Esophagus squamous epithelium (tissue), 4 donors: ENCODE results near the gene ARHGEF3.

ENCODE experiments used
- CTCF ChIP-seq, 6 experiments: fragments of 450-650 bp in 4 of 6; fragments of 200-600 bp in 2 of 6; sonication (generic) in 2 of 6; IDR thresholded peaks; one replicate each; pipeline ENCODE4 v1.5.1; 2016 to 2019; ENCODE audit warnings: antibody characterized with exemption in 6 of 6, mild to moderate bottlenecking in 4 of 6, moderate library complexity in 4 of 6
- POLR2A ChIP-seq, 4 donors: fragments of 450-650 bp; IDR thresholded peaks; one replicate each; pipeline ENCODE4 v1.6.1; 2017; ENCODE audit warnings: antibody characterized with exemption in 4 of 4, mild to moderate bottlenecking in 4 of 4, moderate library complexity in 3 of 4

DNA sequence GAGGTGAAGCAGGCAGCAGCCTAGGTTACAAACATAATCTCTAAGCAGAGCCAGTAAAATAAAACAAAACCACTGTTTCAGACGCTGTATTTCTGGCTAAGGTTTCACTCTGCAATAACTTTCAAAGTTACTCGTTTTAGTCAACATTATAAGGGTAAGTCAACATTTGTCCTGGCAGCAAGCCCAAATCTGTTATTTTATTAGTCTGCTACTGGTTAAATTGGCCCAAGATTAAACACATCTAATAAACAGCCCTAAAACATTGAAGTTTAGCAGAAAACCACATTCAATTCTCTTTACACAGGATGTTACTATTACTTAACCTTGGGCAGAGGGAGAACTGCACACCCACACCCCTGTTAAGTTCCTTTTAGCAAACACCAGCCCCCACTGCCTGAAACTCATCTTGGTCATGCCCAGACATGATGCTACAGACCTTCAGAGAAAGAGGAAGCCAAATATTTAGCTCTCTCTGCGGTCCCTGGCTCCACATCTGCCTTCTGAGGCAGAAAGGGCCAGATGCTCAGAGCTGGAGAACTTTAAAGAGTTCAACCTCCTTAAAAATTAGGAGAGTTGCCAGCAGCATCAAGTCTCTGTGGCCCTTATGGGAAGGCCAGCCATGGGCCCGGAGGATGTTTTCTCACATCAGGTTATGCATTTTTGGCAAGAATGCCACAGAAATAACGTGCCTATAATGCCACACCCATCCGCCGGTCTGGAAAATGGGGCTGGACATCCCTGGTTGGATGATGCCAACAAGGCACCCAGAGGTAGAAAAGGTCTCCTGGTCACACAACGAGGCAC, 17.9 kb downstream of the ARHGEF3 start:
- TF ChIP-seq POLR2A (IDR thresholded peaks at IDR 0.05) (peak in 1 of 4 donors; percentile 43), CTCF (IDR thresholded peaks at IDR 0.05) (no peak)
